Mammary microvascular endothelial cell (primary cell): ENCODE results near the gene SBK3. TPM values are rescaled to one million over a fixed set of nuclear protein-coding genes. Genes with fewer than 3 reads are reported as not detected.

Experiments
- total RNA-seq: library from RNA; depleted of rRNA; stranded (reverse); fragments of >200 nt; gene quantifications from 2 replicates; pipeline ENCODE4 v1.2.3, GENCODE V29; 2015

Gene SBK3, protein sequence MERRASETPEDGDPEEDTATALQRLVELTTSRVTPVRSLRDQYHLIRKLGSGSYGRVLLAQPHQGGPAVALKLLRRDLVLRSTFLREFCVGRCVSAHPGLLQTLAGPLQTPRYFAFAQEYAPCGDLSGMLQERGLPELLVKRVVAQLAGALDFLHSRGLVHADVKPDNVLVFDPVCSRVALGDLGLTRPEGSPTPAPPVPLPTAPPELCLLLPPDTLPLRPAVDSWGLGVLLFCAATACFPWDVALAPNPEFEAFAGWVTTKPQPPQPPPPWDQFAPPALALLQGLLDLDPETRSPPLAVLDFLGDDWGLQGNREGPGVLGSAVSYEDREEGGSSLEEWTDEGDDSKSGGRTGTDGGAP
- 0.27 and 0.39 TPM in 2 replicates for total RNA-seq

DNA sequence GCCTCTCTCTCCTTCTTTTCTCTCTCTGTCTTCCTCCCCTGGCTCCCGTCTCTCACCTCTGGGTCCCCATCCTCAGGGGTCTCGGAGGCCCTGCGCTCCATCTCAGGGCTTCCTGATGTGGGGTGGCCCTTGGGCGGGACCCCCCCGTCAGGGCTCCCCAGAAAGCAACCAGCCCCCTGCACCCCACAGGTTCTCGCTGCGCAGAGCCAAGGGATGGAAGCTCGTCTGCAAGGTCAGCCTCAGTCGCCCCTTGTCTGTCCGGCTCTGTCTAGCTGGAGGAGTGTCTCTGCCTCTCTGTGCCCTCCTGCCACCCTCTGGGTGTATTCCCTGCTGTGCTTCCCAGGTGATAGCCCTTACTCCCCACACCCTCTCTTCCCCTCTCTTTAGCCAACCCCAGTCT, at the start of gene SBK3:
SBK3 (minus strand) TSS at position 101 of the 400 bp plus-strand sequence; CDS start at position 101, 0 bp downstream.

DNA sequence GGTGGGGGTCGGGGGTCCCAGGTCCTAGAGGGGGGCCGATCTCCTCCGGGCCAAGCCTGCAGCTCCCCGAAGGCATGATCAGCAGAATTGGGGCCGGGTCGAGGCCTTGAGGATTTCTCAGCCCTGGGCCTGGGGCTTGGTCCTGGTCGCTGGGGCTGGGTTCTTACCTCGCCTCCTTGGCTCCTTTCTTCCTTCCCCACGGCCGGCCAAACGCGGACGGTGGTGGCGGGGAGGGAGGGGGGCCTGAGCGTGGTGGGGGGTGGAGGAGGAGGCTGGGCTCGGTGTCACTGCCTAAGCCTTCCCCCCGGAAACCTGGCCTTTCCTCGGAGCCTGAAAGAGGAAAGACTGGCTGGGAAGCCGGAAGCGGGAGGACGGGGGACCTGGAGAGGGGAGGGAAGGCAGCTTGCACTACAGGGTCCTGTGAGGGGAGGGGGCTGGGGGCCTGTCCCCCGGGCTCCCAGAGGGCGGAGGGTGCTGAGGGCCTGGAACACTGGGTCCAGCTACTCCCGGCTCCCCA, 35.3 kb upstream of the SBK3 start, which contains the start of gene ZNF579:
ZNF579 (minus strand) TSS at position 221 of the 517 bp plus-strand sequence. CDS start 1,209 bp downstream, outside the sequence.

DNA sequence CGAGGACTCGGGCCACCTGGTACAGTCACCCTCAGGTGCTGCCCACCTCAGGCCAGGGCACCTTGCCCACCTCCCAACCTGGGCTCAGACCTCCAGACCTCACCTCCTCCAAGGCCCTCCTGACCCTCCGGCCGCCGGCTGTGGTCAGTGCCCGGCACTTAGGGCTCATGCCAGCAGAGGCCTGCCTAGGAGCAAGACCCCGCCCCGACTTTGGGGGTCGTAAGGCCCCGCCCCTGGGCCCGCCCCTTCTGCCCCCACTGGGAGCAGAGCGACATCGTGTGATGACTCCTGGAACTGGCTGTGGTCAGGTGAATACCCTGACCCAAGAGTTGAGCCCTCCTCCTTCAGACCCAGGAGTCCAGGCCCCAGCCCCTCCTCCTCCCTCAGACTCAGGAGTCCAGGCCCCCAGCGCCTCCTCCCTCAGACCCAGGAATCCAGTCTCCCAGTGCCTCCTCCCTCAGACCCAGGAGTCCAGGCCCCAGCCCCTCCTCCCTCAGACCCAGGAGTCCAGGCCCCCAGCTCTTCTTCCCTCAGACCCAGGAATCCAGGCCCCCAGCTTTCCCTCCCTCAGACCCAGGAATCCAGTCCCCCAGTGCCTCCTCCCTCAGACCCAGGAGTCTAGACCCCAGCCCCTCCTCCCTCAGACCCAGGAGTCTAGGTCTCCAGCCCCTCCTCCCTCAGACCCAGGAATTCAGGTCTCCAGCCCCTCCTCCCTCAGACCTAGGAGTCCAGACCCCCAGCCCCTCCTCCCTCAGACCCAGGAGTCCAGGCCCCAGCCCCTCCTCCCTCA, 8.2 kb downstream of the SBK3 start, which contains the start of gene SBK2:
SBK2 (minus strand) TSS at position 183 of the 790 bp plus-strand sequence. CDS start 839 bp downstream, outside the sequence.

Other genes with a start within 250 kb of the SBK3 start
- not detected in 2 replicates for gene TMEM150B, start 220.2 kb downstream of the SBK3 start, total RNA-seq
- gene KMT5C, start 205.7 kb downstream of the SBK3 start, total RNA-seq, result 6.3 and 6.6 TPM in 2 replicates
- gene COX6B2, start 190.8 kb downstream of the SBK3 start, total RNA-seq, result not detected in 2 replicates
- gene GARIN5B, start 182.3 kb downstream of the SBK3 start, total RNA-seq, result not detected in 2 replicates
- gene IL11, start 175.1 kb downstream of the SBK3 start, total RNA-seq, result not detected in 2 replicates
- gene TMEM190, start 168.7 kb downstream of the SBK3 start, total RNA-seq, result not detected in 2 replicates
- gene TMEM238, start 161.3 kb downstream of the SBK3 start, total RNA-seq, result not detected in 2 replicates
- gene RPL28, start 159.6 kb downstream of the SBK3 start, total RNA-seq, result 251 and 353 TPM in 2 replicates
- gene UBE2S, start 137.8 kb downstream of the SBK3 start, total RNA-seq, result 153 and 158 TPM in 2 replicates
- gene SHISA7, start 102.2 kb downstream of the SBK3 start, total RNA-seq, result not detected in 2 replicates
- gene ISOC2, start 83.9 kb downstream of the SBK3 start, total RNA-seq, result 73.3 and 78.3 TPM in 2 replicates
- gene C19orf85, start 80.8 kb downstream of the SBK3 start, total RNA-seq, result not detected in 2 replicates
- 3.9 and 8.3 TPM in 2 replicates for gene ZNF628, start 68.9 kb downstream of the SBK3 start, total RNA-seq
- gene NAT14, start 60.4 kb downstream of the SBK3 start, total RNA-seq, result 15.4 and 16.5 TPM in 2 replicates
- gene SSC5D, start 57.1 kb downstream of the SBK3 start, total RNA-seq, result 0.27 and 0.74 TPM in 2 replicates
- gene SBK2, start 8.4 kb downstream of the SBK3 start, total RNA-seq, result not detected in 2 replicates
- gene ZNF579, start 35.3 kb upstream of the SBK3 start, total RNA-seq, result 4.7 and 6.4 TPM in 2 replicates
- gene FIZ1, start 54.0 kb upstream of the SBK3 start, total RNA-seq, result 3.1 and 6.0 TPM in 2 replicates
- gene ZNF524, start 54.7 kb upstream of the SBK3 start, total RNA-seq, result 21.8 and 29.8 TPM in 2 replicates
- gene ZNF865, start 60.1 kb upstream of the SBK3 start, total RNA-seq, result 1.8 and 2.7 TPM in 2 replicates
- gene ZNF784, start 79.0 kb upstream of the SBK3 start, total RNA-seq, result 4.5 and 5.0 TPM in 2 replicates
- gene ZNF580, start 95.5 kb upstream of the SBK3 start, total RNA-seq, result 6.5 and 11.2 TPM in 2 replicates
- 18.2 and 18.9 TPM in 2 replicates for gene ZNF581, start 98.1 kb upstream of the SBK3 start, total RNA-seq
- gene CCDC106, start 102.7 kb upstream of the SBK3 start, total RNA-seq, result 10.7 and 11.7 TPM in 2 replicates
- 161 and 178 TPM in 2 replicates for gene U2AF2, start 109.5 kb upstream of the SBK3 start, total RNA-seq
- 106 and 120 TPM in 2 replicates for gene EPN1, start 129.7 kb upstream of the SBK3 start, total RNA-seq
- gene NLRP9, start 192.9 kb upstream of the SBK3 start, total RNA-seq, result not detected in 2 replicates
- 1.8 TPM in 1 of 2 replicates, not detected in the other for gene RFPL4A, start 213.6 kb upstream of the SBK3 start, total RNA-seq
- gene RFPL4AL1, start 223.6 kb upstream of the SBK3 start, total RNA-seq, result not detected in 2 replicates